HG03175 (cell line): Measurements from ENCODE around the gene RFX4.
A peak's percentile ranks its signal among the peaks of the same experiment; 100 is the strongest.
"Not testable (repeated sequence)": the region's sequence is repeated elsewhere in the genome, so short reads cannot be mapped to it uniquely, and the experiment has no call there.

ENCODE experiments used
- ATAC-seq: cut with Tn5 transposase; IDR thresholded peaks from one replicate; pipeline ENCODE4 v1.9.1; 2021; ENCODE audit warnings: mild to moderate bottlenecking, moderate library complexity; ENCODE audit not compliant: unreplicated experiment

Gene RFX4

GRCh38 chr12:106724116-106724515 is 141.3 kb downstream of the RFX4 start:
- ATAC-seq, result no peak

- no peak for ATAC-seq
These were observed 142.1 kb downstream of the RFX4 start for GRCh38 chr12:106724934-106725333.

GRCh38 chr12:106726603-106727202 is 143.9 kb downstream of the RFX4 start:
- not testable (repeated sequence) for ATAC-seq

GRCh38 chr12:106729611-106730010 is 146.8 kb downstream of the RFX4 start:
- no peak for ATAC-seq

GRCh38 chr12:106732890-106733289 is 150.1 kb downstream of the RFX4 start:
- ATAC-seq, result no peak

GRCh38 chr12:106733660-106734059 is 150.9 kb downstream of the RFX4 start:
- no peak for ATAC-seq

- ATAC-seq, result no peak
These were observed 153.5 kb downstream of the RFX4 start for GRCh38 chr12:106736051-106736957.

- ATAC-seq, result no peak
These were observed 156.5 kb downstream of the RFX4 start for GRCh38 chr12:106739318-106739717.

GRCh38 chr12:106739815-106740530 is 157.2 kb downstream of the RFX4 start:
- no peak for ATAC-seq

- no peak for ATAC-seq
These were observed 158.0 kb downstream of the RFX4 start for GRCh38 chr12:106740818-106741217.

GRCh38 chr12:106741247-106741646 is 158.4 kb downstream of the RFX4 start:
- no peak for ATAC-seq

GRCh38 chr12:106743270-106743988 is 160.6 kb downstream of the RFX4 start:
- no peak for ATAC-seq

- no peak for ATAC-seq
These were observed 161.8 kb downstream of the RFX4 start for GRCh38 chr12:106744600-106744999.

GRCh38 chr12:106745181-106745745 is 162.5 kb downstream of the RFX4 start:
- no peak for ATAC-seq

- ATAC-seq, result no peak
These were observed 165.2 kb downstream of the RFX4 start for GRCh38 chr12:106747973-106748436.

- no peak for ATAC-seq
These were observed 167.7 kb downstream of the RFX4 start for GRCh38 chr12:106750524-106750923.

- ATAC-seq, result peak; percentile 97
These were observed 170.7 kb downstream of the RFX4 start for GRCh38 chr12:106753526-106753925.

- no peak for ATAC-seq
These were observed 171.5 kb downstream of the RFX4 start for GRCh38 chr12:106754331-106754730.

GRCh38 chr12:106757623-106758348 is 175.0 kb downstream of the RFX4 start:
- no peak for ATAC-seq
